ENCODE results near the gene PANX2. TPM values are rescaled to one million over a fixed set of nuclear protein-coding genes. Genes with fewer than 3 reads are reported as not detected.

PANX2 gene
- total and polyA plus RNA-seq, 9 of the 15 experiments (the other 6 are each of a cell fraction or from before 2014, with no cell fraction given) = 0.01 to 3.9 (median 0.67) TPM; not detected in 1

DNA sequence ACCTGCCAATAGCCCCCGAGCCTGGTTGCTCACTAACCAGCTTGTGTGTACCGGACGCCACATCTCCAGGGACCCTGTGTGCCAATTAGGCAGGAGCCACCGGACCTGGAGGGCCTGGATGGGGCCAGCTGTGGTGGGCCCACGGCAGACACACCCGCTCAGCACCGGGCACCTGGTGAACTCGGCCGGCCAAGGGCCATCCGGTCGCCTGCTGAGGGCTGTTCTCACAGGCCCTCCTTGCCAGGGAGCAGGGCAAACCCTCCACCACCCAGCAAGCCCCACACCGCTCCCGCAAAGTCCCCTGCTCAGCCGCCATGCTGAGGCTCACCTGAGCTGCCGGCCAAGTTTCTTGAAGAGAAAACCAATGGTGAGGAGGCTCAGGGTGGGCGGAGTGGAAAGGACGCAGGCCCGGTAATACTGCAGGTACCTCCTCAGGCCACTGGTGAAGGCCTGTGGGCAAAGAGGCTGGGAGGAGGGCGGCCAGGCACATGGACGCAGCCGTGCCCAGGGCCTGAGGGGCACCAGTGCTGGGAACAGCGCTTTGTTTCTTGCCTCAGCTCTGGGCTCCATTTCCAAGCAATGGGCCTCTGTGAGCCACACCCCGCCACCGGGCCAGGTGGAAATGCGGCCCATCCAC is 57.2 kb downstream of the PANX2 start:
- Histone ChIP-seq H3K9me3 (replicated peaks; ENCODE audit: control insufficient read depth, insufficient read depth, low read depth, low read length) (no peaks in the 10 kb centered on the region), H3K4me2 (ENCODE audit: insufficient read depth, low read length) (no peak overlapping the region), H3K9me1 (ENCODE audit: control insufficient read depth, insufficient read depth, low read length) (no peaks in the 10 kb centered on the region), H3K4me3 (no peak overlapping the region), H3K27ac (ENCODE audit: extremely low read depth, low read depth, low read length) (no peak overlapping the region), H3K4me1 (replicated peaks in 1 of 2; ENCODE audit: control insufficient read depth in 2 of 2, insufficient read depth in 2 of 2, low read length in 2 of 2) (peaks cover 0 to 12% of the 10 kb centered on the region in 2 experiments; a peak in 2 of 5 replicates), H4K20me1 (replicated peaks; ENCODE audit: control insufficient read depth, insufficient read depth, low read length) (no peaks in the 10 kb centered on the region), H3K9ac (ENCODE audit: insufficient read depth in 1 of 2, low read depth in 2 of 2, low read length in 2 of 2) (no peak overlapping the region), H3K27me3 (ENCODE audit: control insufficient read depth in 2 of 2, insufficient read depth in 2 of 2, low read length in 2 of 2) (no peaks in the 10 kb centered on the region), H3K79me2 (ENCODE audit: control insufficient read depth, insufficient read depth, low read length) (no peaks in the 10 kb centered on the region), H3K36me3 (ENCODE audit: control insufficient read depth, insufficient read depth, low read length) (peaks cover 33% of the 10 kb centered on the region; the same call in 2 of the 3 replicates), H2AFZ (ENCODE audit: low read depth, low read length) (no peak overlapping the region)
- intact Hi-C loops (cut with micrococcal nuclease) (no loop called here), in situ Hi-C loops (cut with MboI) (no loop called here)
- FAIRE-seq (no peak), DNase-seq (ENCODE audit: extremely low read depth in 1 of 4, low spot score in 3 of 4) (no peak), ATAC-seq (no peak)
- WGBS (ENCODE audit: insufficient coverage, low coverage, missing lambda C conversion rate) = 90% methylated on average over 14 of the region's 25 CpGs
- POLR2A ChIA-PET = interaction anchor here (0.8 to 1.2 kb wide), 4 partner anchors 10 to 23 kb away, joined by 3 to 4 read pairs (median 3); no protein-coding TSS in a partner anchor
- BruUV-seq (replicated peaks) = no TSS peak
- CTCF ChIA-PET (ENCODE audit: low intra/inter-chr PET ratio) = interaction anchor here (0.5 kb wide), 1 partner anchor 211 kb away, joined by 3 read pairs; no protein-coding TSS in a partner anchor
- TF ChIP-seq POLR2G (IDR thresholded peaks at IDR 0.05; ENCODE audit: low read depth, low read length) = 0 out of 2 replicates have a peak, but pooled peaks have one; percentile 9
- no peak for TF ChIP-seq ZNF436 (CRISPR knock-in tag; IDR thresholded peaks at IDR 0.05)

DNA sequence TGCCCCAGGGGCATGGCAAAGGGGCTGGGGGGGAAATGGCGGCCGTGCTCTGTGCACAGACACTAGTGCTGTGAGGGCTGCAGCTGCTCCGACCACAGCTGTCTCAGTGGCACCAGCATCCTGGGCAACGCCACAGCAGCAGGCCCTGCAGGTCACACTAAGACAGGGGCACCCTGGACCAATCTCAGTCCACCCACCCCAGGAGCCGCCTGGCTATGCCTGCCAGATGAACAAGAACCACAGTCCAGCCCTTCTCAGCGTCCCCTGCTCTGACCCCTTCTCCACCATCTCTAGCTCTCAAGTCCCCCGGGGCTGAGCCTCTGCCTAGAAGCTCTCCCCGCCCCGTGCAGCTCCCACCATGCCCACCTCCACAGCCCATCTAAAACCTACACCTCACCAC is 57.8 kb downstream of the PANX2 start:
- DNase-seq (ENCODE audit: extremely low read depth in 1 of 4, low spot score in 3 of 4) (no peak), ATAC-seq (no peak), FAIRE-seq (no peak)
- H3K36me3 ChIP-seq (ENCODE audit: control insufficient read depth, insufficient read depth, low read length) = peaks cover 34% of the 10 kb centered on the region; the same call in 2 of the 3 replicates
- H4K20me1 ChIP-seq (replicated peaks; ENCODE audit: control insufficient read depth, insufficient read depth, low read length) = no peaks in the 10 kb centered on the region
- no peaks in the 10 kb centered on the region for H3K9me3 ChIP-seq (replicated peaks; ENCODE audit: control insufficient read depth, insufficient read depth, low read depth, low read length)
- no peak overlapping the region for H3K4me3 ChIP-seq
- no peaks in the 10 kb centered on the region for H3K9me1 ChIP-seq (ENCODE audit: control insufficient read depth, insufficient read depth, low read length)
- H3K9ac ChIP-seq (ENCODE audit: insufficient read depth in 1 of 2, low read depth in 2 of 2, low read length in 2 of 2) = no peak overlapping the region
- no peaks in the 10 kb centered on the region for H3K27me3 ChIP-seq (ENCODE audit: control insufficient read depth in 2 of 2, insufficient read depth in 2 of 2, low read length in 2 of 2)
- H3K27ac ChIP-seq (ENCODE audit: extremely low read depth, low read depth, low read length) = no peak overlapping the region
- no TSS peak for BruUV-seq (replicated peaks)
- ChIA-PET POLR2A (interaction anchor here (0.8 to 0.9 kb wide), 2 partner anchors 13 to 15 kb away, joined by 3 read pairs; no protein-coding TSS in a partner anchor), CTCF (ENCODE audit: low intra/inter-chr PET ratio) (interaction anchor here (0.5 kb wide), 1 partner anchor 210 kb away, joined by 3 read pairs; no protein-coding TSS in a partner anchor)
- in situ Hi-C loops (cut with MboI) = no loop called here
- intact Hi-C loops (cut with micrococcal nuclease) = no loop called here
- H3K4me2 ChIP-seq (ENCODE audit: insufficient read depth, low read length) = no peak overlapping the region
- TF ChIP-seq ZNF76 (CRISPR knock-in tag; IDR thresholded peaks at IDR 0.05; ENCODE audit: borderline replicate concordance) (no peak), SREBF2 (CRISPR knock-in tag; IDR thresholded peaks at IDR 0.05) (no peak), ZNF253 (CRISPR knock-in tag; conservative IDR thresholded peaks at IDR 0.05) (no peak), XRCC4 (IDR thresholded peaks at IDR 0.05; ENCODE audit: extremely low read depth, insufficient read depth, insufficient read length) (no peak)
- TF ChIP-seq, protein P1, sequence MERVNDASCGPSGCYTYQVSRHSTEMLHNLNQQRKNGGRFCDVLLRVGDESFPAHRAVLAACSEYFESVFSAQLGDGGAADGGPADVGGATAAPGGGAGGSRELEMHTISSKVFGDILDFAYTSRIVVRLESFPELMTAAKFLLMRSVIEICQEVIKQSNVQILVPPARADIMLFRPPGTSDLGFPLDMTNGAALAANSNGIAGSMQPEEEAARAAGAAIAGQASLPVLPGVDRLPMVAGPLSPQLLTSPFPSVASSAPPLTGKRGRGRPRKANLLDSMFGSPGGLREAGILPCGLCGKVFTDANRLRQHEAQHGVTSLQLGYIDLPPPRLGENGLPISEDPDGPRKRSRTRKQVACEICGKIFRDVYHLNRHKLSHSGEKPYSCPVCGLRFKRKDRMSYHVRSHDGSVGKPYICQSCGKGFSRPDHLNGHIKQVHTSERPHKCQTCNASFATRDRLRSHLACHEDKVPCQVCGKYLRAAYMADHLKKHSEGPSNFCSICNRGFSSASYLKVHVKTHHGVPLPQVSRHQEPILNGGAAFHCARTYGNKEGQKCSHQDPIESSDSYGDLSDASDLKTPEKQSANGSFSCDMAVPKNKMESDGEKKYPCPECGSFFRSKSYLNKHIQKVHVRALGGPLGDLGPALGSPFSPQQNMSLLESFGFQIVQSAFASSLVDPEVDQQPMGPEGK (CRISPR knock-in tag; IDR thresholded peaks at IDR 0.05; ENCODE audit: borderline replicate concordance) = no peak
- no peak overlapping the region for H2AFZ ChIP-seq (ENCODE audit: low read depth, low read length)
- WGBS (ENCODE audit: insufficient coverage, low coverage, missing lambda C conversion rate) = 90% methylated on average over 4 of the region's 9 CpGs
- H3K79me2 ChIP-seq (ENCODE audit: control insufficient read depth, insufficient read depth, low read length) = no peaks in the 10 kb centered on the region
- peaks cover 0 to 12% of the 10 kb centered on the region in 2 experiments; a peak in 2 of 5 replicates for H3K4me1 ChIP-seq (replicated peaks in 1 of 2; ENCODE audit: control insufficient read depth in 2 of 2, insufficient read depth in 2 of 2, low read length in 2 of 2)
